Osteocyte (in vitro differentiated cells): ENCODE measurements around the gene JUND. TPM values are rescaled to one million over a fixed set of nuclear protein-coding genes. Genes with fewer than 3 reads are reported as not detected.

Experiments used
- DNase-seq: peaks from one replicate; pipeline ENCODE4 v3.0.0; 2021; ENCODE audit warnings: mixed read lengths; ENCODE audit not compliant: unreplicated experiment; ENCODE audit errors: extremely low spot score
- H3K27ac Mint-ChIP-seq: one replicate; pipeline ENCODE4 v1.8.0; 2021; ENCODE audit warnings: mild to moderate bottlenecking, mixed read lengths; ENCODE audit not compliant: unreplicated experiment
- H3K27me3 Mint-ChIP-seq: one replicate; pipeline ENCODE4 v1.8.0; 2021; ENCODE audit warnings: mixed read lengths; ENCODE audit not compliant: unreplicated experiment
- H3K36me3 Mint-ChIP-seq: one replicate; pipeline ENCODE4 v1.8.0; 2021; ENCODE audit warnings: mixed read lengths; ENCODE audit not compliant: unreplicated experiment
- H3K4me1 Mint-ChIP-seq: one replicate; pipeline ENCODE4 v1.8.0; 2021; ENCODE audit warnings: mixed read lengths; ENCODE audit not compliant: unreplicated experiment
- H3K4me3 Mint-ChIP-seq: one replicate; pipeline ENCODE4 v1.8.0; 2021; ENCODE audit warnings: mild to moderate bottlenecking, moderate library complexity, mixed read lengths; ENCODE audit not compliant: unreplicated experiment
- H3K9me3 Mint-ChIP-seq: one replicate; pipeline ENCODE4 v1.8.0; 2021; ENCODE audit warnings: mixed read lengths; ENCODE audit not compliant: unreplicated experiment
- CTCF ChIP-seq: fragments of 200-600 bp; sonication (generic); IDR thresholded peaks from 2 replicates; pipeline ENCODE4 v1.5.0; 2021; ENCODE audit warnings: antibody characterized with exemption, mild to moderate bottlenecking, moderate library complexity
- total RNA-seq: library from RNA; stranded (reverse); gene quantifications from 2 replicates; pipeline ENCODE4 v1.2.1, GENCODE V29; 2021

Gene JUND
- total RNA-seq, 1 donor from 2014 or later = 241 TPM

GRCh38 chr19:18294467-18294864, 13.0 kb upstream of the JUND start:
- H3K9me3 Mint-ChIP-seq = no peaks in the 10 kb centered on the region
- no peak for TF ChIP-seq CTCF
- DNase-seq = no peak
- H3K27ac Mint-ChIP-seq = no peak overlapping the region
- no peak overlapping the region for H3K4me3 Mint-ChIP-seq
- no peaks in the 10 kb centered on the region for H3K27me3 Mint-ChIP-seq
- peaks cover 49% of the 10 kb centered on the region for H3K4me1 Mint-ChIP-seq
- H3K36me3 Mint-ChIP-seq = no peaks in the 10 kb centered on the region

GRCh38 chr19:18293642-18294466, 12.4 kb upstream of the JUND start:
- Mint-ChIP-seq H3K36me3 (no peaks in the 10 kb centered on the region), H3K27ac (peak overlapping the region; percentile 96), H3K27me3 (no peaks in the 10 kb centered on the region), H3K9me3 (no peaks in the 10 kb centered on the region), H3K4me1 (peaks cover 46% of the 10 kb centered on the region), H3K4me3 (no peak overlapping the region)
- TF ChIP-seq CTCF = no peak
- DNase-seq = no peak

GRCh38 chr19:18292810-18293641, 11.6 kb upstream of the JUND start:
- Mint-ChIP-seq H3K9me3 (no peaks in the 10 kb centered on the region), H3K36me3 (no peaks in the 10 kb centered on the region), H3K27ac (peak overlapping the region; percentile 96), H3K27me3 (no peaks in the 10 kb centered on the region), H3K4me1 (peaks cover 53% of the 10 kb centered on the region), H3K4me3 (peak overlapping the region; percentile 77)
- no peak for TF ChIP-seq CTCF
- no peak for DNase-seq

GRCh38 chr19:18292462-18292809, 11.0 kb upstream of the JUND start:
- no peak for DNase-seq
- H3K4me1 Mint-ChIP-seq = peaks cover 57% of the 10 kb centered on the region
- H3K27me3 Mint-ChIP-seq = no peaks in the 10 kb centered on the region
- no peaks in the 10 kb centered on the region for H3K36me3 Mint-ChIP-seq
- TF ChIP-seq CTCF = no peak
- peak overlapping the region; percentile 96 for H3K27ac Mint-ChIP-seq
- peak overlapping the region; percentile 77 for H3K4me3 Mint-ChIP-seq
- no peaks in the 10 kb centered on the region for H3K9me3 Mint-ChIP-seq
